HepG2 (cell line): ENCODE data around the gene SLCO4A1. TPM values are rescaled to one million over a fixed set of nuclear protein-coding genes. Genes with fewer than 3 reads are reported as not detected.

Source experiments
- ATF5 ChIP-seq: sonication (generic); formaldehyde crosslinking; IDR thresholded peaks from 2 replicates; pipeline ENCODE4 v1.4.0; 2020; ENCODE audit warnings: mild to moderate bottlenecking, low read depth, missing genetic modification reagents
- CBX2 ChIP-seq, 2 experiments: fragments of 200-600 bp in 1 of 2; sonication (generic); formaldehyde crosslinking in 1 of 2; IDR thresholded peaks; 2 replicates each; pipeline versions ENCODE4 v1.7.0 to v1.8.1; 2018 to 2022; ENCODE audit warnings: low read depth in 2 of 2, low read length in 1 of 2, mild to moderate bottlenecking in 1 of 2, missing genetic modification reagents in 1 of 2
- GTF3A ChIP-seq: sonication (generic); formaldehyde crosslinking; conservative IDR thresholded peaks from 2 replicates; pipeline ENCODE4 v1.4.0; 2020; ENCODE audit warnings: mild to moderate bottlenecking, missing genetic modification reagents
- IKZF1 ChIP-seq: fragments of 450-650 bp; IDR thresholded peaks from 2 replicates; pipeline ENCODE4 v1.7.1; 2016
- MEIS2 ChIP-seq: sonication (generic); formaldehyde crosslinking; IDR thresholded peaks from 2 replicates; pipeline ENCODE4 v1.9.0; 2021; ENCODE audit warnings: mild to moderate bottlenecking, missing genetic modification reagents
- MTA1 ChIP-seq: sonication (generic); formaldehyde crosslinking; IDR thresholded peaks from 2 replicates; pipeline ENCODE4 v1.4.0; 2020; ENCODE audit warnings: missing genetic modification reagents, mild to moderate bottlenecking, borderline replicate concordance
- MTF2 ChIP-seq: sonication (generic); formaldehyde crosslinking; IDR thresholded peaks from 2 replicates; pipeline ENCODE4 v1.5.0; 2020; ENCODE audit warnings: missing genetic modification reagents, borderline replicate concordance
- MXD3 ChIP-seq: IDR thresholded peaks from 2 replicates; pipeline ENCODE4 v1.6.1; 2016; ENCODE audit warnings: mild to moderate bottlenecking, missing biosample characterization, missing genetic modification reagents
- NFKB2 ChIP-seq: sonication (generic); formaldehyde crosslinking; IDR thresholded peaks from 2 replicates; pipeline ENCODE4 v1.4.0; 2020; ENCODE audit warnings: missing genetic modification reagents, borderline replicate concordance
- REPIN1 ChIP-seq: sonication (generic); formaldehyde crosslinking; IDR thresholded peaks from 2 replicates; pipeline ENCODE4 v1.8.0; 2022; ENCODE audit warnings: missing genetic modification reagents, low read depth, mild to moderate bottlenecking, borderline replicate concordance
- SNAPC4 ChIP-seq: sonication (generic); formaldehyde crosslinking; IDR thresholded peaks from 2 replicates; pipeline ENCODE4 v1.4.0; 2020; ENCODE audit warnings: mild to moderate bottlenecking, missing genetic modification reagents
- SP140L ChIP-seq: sonication (generic); formaldehyde crosslinking; IDR thresholded peaks from 2 replicates; pipeline ENCODE4 v1.4.0; 2020; ENCODE audit warnings: missing genetic modification reagents, borderline replicate concordance
- ZFAT ChIP-seq: sonication (generic); formaldehyde crosslinking; conservative IDR thresholded peaks from 2 replicates; pipeline ENCODE4 v1.8.1; 2023; ENCODE audit warnings: missing genetic modification reagents, inconsistent platforms
- ZFP36 ChIP-seq: fragments of 150-350 bp; IDR thresholded peaks from 2 replicates; pipeline ENCODE4 v1.6.1; 2018; ENCODE audit warnings: borderline replicate concordance, low read length, low read depth; ENCODE audit not compliant: partially characterized antibody
- ZFP37 ChIP-seq: sonication (generic); formaldehyde crosslinking; IDR thresholded peaks from 2 replicates; pipeline ENCODE4 v1.4.0; 2020; ENCODE audit warnings: missing genetic modification reagents, borderline replicate concordance
- ZFP82 ChIP-seq: sonication (generic); formaldehyde crosslinking; IDR thresholded peaks from 2 replicates; pipeline ENCODE4 v1.5.1; 2020; ENCODE audit warnings: mild to moderate bottlenecking, missing genetic modification reagents, borderline replicate concordance
- ZNF138 ChIP-seq: sonication (generic); formaldehyde crosslinking; IDR thresholded peaks from 2 replicates; pipeline ENCODE4 v1.5.0; 2020; ENCODE audit warnings: mild to moderate bottlenecking, low read depth, missing genetic modification reagents
- ZNF24 ChIP-seq: fragments of 450-650 bp; IDR thresholded peaks from 2 replicates; pipeline ENCODE4 v1.6.1; 2017; ENCODE audit warnings: antibody characterized with exemption, mild to moderate bottlenecking
- ZNF747 ChIP-seq: sonication (generic); formaldehyde crosslinking; IDR thresholded peaks from 2 replicates; pipeline ENCODE4 v1.8.1; 2023; ENCODE audit warnings: missing genetic modification reagents, mild to moderate bottlenecking, borderline replicate concordance
- ZNF75D ChIP-seq: sonication (generic); formaldehyde crosslinking; IDR thresholded peaks from 2 replicates; pipeline ENCODE4 v1.8.1; 2023; ENCODE audit warnings: missing genetic modification reagents, mild to moderate bottlenecking, borderline replicate concordance
- polyA plus RNA-seq, 8 experiments: library from polyadenylated mRNA; depleted of rRNA in 3 of 8; stranded (reverse) in 7 of 8; unstranded in 1 of 8; fragments of >200 nt; fragmentation: Illumina TruSeq in 4 of 8; extraction: Trizol in 4 of 8; gene quantifications; 2 replicates each; pipeline versions ENCODE4 v1.2.1 to v1.2.3, GENCODE V29; 2011 to 2016; ENCODE audit warnings: low read depth in 4 of 8, missing spikeins in 1 of 8, mixed read lengths in 1 of 8; ENCODE audit not compliant: insufficient read depth in 1 of 8
- total RNA-seq, 5 experiments: library from RNA; depleted of rRNA; stranded (reverse); fragments of >200 nt; fragmentation: Illumina TruSeq; extraction: Trizol; gene quantifications; 2 replicates each; pipeline ENCODE4 v1.2.3, GENCODE V29; 2016; ENCODE audit warnings: low read depth in 1 of 5

SLCO4A1 gene
- total and polyA plus RNA-seq, 2 of the 13 experiments (the other 11 are each of a cell fraction or from before 2014, with no cell fraction given), result 55.5 to 112 TPM

- TF ChIP-seq ZFP82 (CRISPR knock-in tag), result 0 out of 2 replicates have a peak, but pooled peaks have one; percentile 11
- TF ChIP-seq SNAPC4 (CRISPR knock-in tag), result 0 out of 2 replicates have a peak, but pooled peaks have one; percentile 9
- TF ChIP-seq CBX2 (IDR thresholded peaks at IDR 0.05; ENCODE audit: low read depth, low read length), result no peak
- no peak for TF ChIP-seq CBX2 (CRISPR knock-in tag; IDR thresholded peaks at IDR 0.05; ENCODE audit: low read depth)
- TF ChIP-seq REPIN1, result no peak
- TF ChIP-seq MEIS2, result 0 out of 2 replicates have a peak, but pooled peaks have one; percentile 20
- no peak for TF ChIP-seq NFKB2
- TF ChIP-seq MTF2, result 0 out of 2 replicates have a peak, but pooled peaks have one; percentile 46
- no peak for TF ChIP-seq ZFP36
- TF ChIP-seq ZNF75D (CRISPR knock-in tag), result no peak
- no peak for TF ChIP-seq MXD3 (CRISPR knock-in tag)
- TF ChIP-seq MTA1 (CRISPR knock-in tag), result no peak
- no peak for TF ChIP-seq ZNF24
- TF ChIP-seq ZNF747 (CRISPR knock-in tag), result no peak
- TF ChIP-seq ZFAT (CRISPR knock-in tag), result no peak
- TF ChIP-seq GTF3A (CRISPR knock-in tag), result no peak
- no peak for TF ChIP-seq SP140L (CRISPR knock-in tag)
- TF ChIP-seq ATF5 (CRISPR knock-in tag), result peak; percentile 7; the same call in 1 of the 2 replicates
- no peak for TF ChIP-seq IKZF1
- no peak for TF ChIP-seq ZNF138
- no peak for TF ChIP-seq ZFP37 (CRISPR knock-in tag)
These were observed 17.4 kb upstream of the SLCO4A1 start (continued) for GRCh38 chr20:62624719-62625453.
